Glomerular endothelial cell (primary cell): ENCODE results near the gene SHB. TPM values are rescaled to one million over a fixed set of nuclear protein-coding genes. Genes with fewer than 3 reads are reported as not detected.

ENCODE experiments used
- DNase-seq: peaks from one replicate; pipeline ENCODE4 v3.0.0-alpha.2; 2011; ENCODE audit warnings: low read depth, low spot score; ENCODE audit errors: extremely low read depth
- total RNA-seq: library from RNA; depleted of rRNA; stranded (reverse); fragments of >200 nt; gene quantifications from 2 replicates; pipeline ENCODE4 v1.2.3, GENCODE V29; 2015

Gene SHB
- total RNA-seq, result 42.1 and 42.8 TPM in 2 replicates

- no peak for DNase-seq
Observed at GRCh38 chr9:38068701-38069628, at the start of gene SHB. SHB (minus strand) TSS chr9:38069227; CDS start chr9:38068645, 582 bp downstream.

GRCh38 chr9:38117651-38118050 lies 48.6 kb upstream of the SHB start:
- no peak for DNase-seq

- no peak for DNase-seq
Observed at GRCh38 chr9:38114905-38115304, 45.9 kb upstream of the SHB start.

GRCh38 chr9:38112456-38112855 lies 43.4 kb upstream of the SHB start:
- DNase-seq, result no peak

- DNase-seq, result no peak
Observed at GRCh38 chr9:38112049-38112448, 43.0 kb upstream of the SHB start.

- DNase-seq, result no peak
Observed at GRCh38 chr9:38110476-38110875, 41.4 kb upstream of the SHB start.

GRCh38 chr9:38109601-38110000 lies 40.6 kb upstream of the SHB start:
- no peak for DNase-seq

GRCh38 chr9:38108326-38108725 lies 39.3 kb upstream of the SHB start:
- DNase-seq, result no peak

- DNase-seq, result no peak
Observed at GRCh38 chr9:38107811-38108304, 38.8 kb upstream of the SHB start.

GRCh38 chr9:38107405-38107804 lies 38.4 kb upstream of the SHB start:
- DNase-seq, result no peak

GRCh38 chr9:38106488-38106887 lies 37.5 kb upstream of the SHB start:
- no peak for DNase-seq

GRCh38 chr9:38103340-38103739 lies 34.3 kb upstream of the SHB start:
- no peak for DNase-seq

GRCh38 chr9:38101423-38101822 lies 32.4 kb upstream of the SHB start:
- DNase-seq, result no peak

GRCh38 chr9:38096238-38096805 lies 27.3 kb upstream of the SHB start:
- DNase-seq, result no peak

GRCh38 chr9:38094165-38094564 lies 25.1 kb upstream of the SHB start:
- DNase-seq, result no peak

GRCh38 chr9:38092656-38093055 lies 23.6 kb upstream of the SHB start:
- no peak for DNase-seq

GRCh38 chr9:38092200-38092524 lies 23.1 kb upstream of the SHB start:
- no peak for DNase-seq

GRCh38 chr9:38091310-38092199 lies 22.5 kb upstream of the SHB start:
- no peak for DNase-seq

- no peak for DNase-seq
Observed at GRCh38 chr9:38090170-38090569, 21.1 kb upstream of the SHB start.

- DNase-seq, result no peak
Observed at GRCh38 chr9:38089387-38090165, 20.5 kb upstream of the SHB start.
